ENCODE measurements around the gene FLNB. TPM values are rescaled to one million over a fixed set of nuclear protein-coding genes. Genes with fewer than 3 reads are reported as not detected.
"Not testable (repeated sequence)": the region's sequence is repeated elsewhere in the genome, so short reads cannot be mapped to it uniquely, and the experiment has no call there.

The FLNB gene
- total RNA-seq, 4 donors from 2014 or later: 82.5 to 192 (median 145) TPM

- TF ChIP-seq, protein P1, sequence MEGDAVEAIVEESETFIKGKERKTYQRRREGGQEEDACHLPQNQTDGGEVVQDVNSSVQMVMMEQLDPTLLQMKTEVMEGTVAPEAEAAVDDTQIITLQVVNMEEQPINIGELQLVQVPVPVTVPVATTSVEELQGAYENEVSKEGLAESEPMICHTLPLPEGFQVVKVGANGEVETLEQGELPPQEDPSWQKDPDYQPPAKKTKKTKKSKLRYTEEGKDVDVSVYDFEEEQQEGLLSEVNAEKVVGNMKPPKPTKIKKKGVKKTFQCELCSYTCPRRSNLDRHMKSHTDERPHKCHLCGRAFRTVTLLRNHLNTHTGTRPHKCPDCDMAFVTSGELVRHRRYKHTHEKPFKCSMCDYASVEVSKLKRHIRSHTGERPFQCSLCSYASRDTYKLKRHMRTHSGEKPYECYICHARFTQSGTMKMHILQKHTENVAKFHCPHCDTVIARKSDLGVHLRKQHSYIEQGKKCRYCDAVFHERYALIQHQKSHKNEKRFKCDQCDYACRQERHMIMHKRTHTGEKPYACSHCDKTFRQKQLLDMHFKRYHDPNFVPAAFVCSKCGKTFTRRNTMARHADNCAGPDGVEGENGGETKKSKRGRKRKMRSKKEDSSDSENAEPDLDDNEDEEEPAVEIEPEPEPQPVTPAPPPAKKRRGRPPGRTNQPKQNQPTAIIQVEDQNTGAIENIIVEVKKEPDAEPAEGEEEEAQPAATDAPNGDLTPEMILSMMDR (IDR thresholded peaks at IDR 0.05): no peak
- ATAC-seq (ENCODE audit: low FRiP score) (peak; percentile 56), DNase-seq (ENCODE audit: low spot score) (no peak)
Measured at GRCh38 chr3:58044691-58045483, 36.7 kb downstream of the FLNB start.

- DNase-seq (ENCODE audit: low spot score) (no peak), ATAC-seq (ENCODE audit: low FRiP score) (no peak)
- TF ChIP-seq, protein P1 (IDR thresholded peaks at IDR 0.05): no peak
Measured at GRCh38 chr3:58047826-58048225, 39.6 kb downstream of the FLNB start.

- DNase-seq (ENCODE audit: low spot score) (no peak), ATAC-seq (ENCODE audit: low FRiP score) (no peak)
- TF ChIP-seq, protein P1 (IDR thresholded peaks at IDR 0.05): no peak
Measured at GRCh38 chr3:58048301-58048700, 40.1 kb downstream of the FLNB start.

GRCh38 chr3:58049143-58049785 is 41.0 kb downstream of the FLNB start:
- DNase-seq (ENCODE audit: low spot score) (no peak), ATAC-seq (ENCODE audit: low FRiP score) (no peak)
- TF ChIP-seq, protein P1 (IDR thresholded peaks at IDR 0.05): no peak

- TF ChIP-seq, protein P1 (IDR thresholded peaks at IDR 0.05): no peak
- ATAC-seq (ENCODE audit: low FRiP score) (no peak), DNase-seq (ENCODE audit: low spot score) (no peak)
Measured at GRCh38 chr3:58051196-58051595, 43.0 kb downstream of the FLNB start.

DNA sequence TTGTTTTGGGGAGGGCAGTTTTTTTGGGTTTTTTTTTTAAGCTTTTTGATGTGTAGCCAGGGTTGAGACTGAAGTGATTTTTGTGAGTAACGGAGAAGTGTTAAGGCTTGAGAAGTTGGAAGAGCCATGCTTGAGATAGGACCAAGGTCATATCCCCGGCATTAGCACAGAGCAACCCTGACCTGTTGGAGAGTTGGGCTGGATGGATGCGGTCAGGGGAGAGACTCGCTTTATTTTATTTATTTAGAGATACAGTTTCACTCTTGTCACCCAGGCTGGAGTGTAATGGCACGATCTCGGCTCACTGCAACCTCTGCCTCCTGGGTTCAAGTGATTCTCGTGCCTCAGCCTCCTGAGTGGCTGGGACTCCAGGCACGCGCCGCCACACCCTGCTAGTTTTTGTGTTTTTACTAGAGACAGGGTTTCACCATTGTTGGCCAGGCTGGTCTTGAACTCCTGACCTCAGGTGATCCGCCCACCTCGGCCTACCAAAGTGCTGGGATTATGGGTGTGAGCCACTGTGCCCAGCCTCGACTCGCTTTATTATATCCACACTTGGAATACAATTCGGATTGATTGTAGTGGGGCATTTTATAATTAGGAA is 43.5 kb downstream of the FLNB start:
- not testable (repeated sequence) for ATAC-seq (ENCODE audit: low FRiP score); DNase-seq (ENCODE audit: low spot score)

GRCh38 chr3:58052373-58053273 is 44.4 kb downstream of the FLNB start:
- ATAC-seq (ENCODE audit: low FRiP score) (peak; percentile 79), DNase-seq (ENCODE audit: low spot score) (peak; percentile 94)
- TF ChIP-seq, protein P1 (IDR thresholded peaks at IDR 0.05): no peak

All from omental fat pad (tissue), 4 donors.